Hepatocyte (in vitro differentiated cells): ENCODE measurements around the gene DPEP1. TPM values are rescaled to one million over a fixed set of nuclear protein-coding genes. Genes with fewer than 3 reads are reported as not detected.
A peak's percentile ranks its signal among the peaks of the same experiment; 100 is the strongest.

Experiments
- DNase-seq: peaks from one replicate; pipeline ENCODE4 v3.0.0-alpha.2; 2016; ENCODE audit warnings: low spot score
- H2AFZ ChIP-seq: fragments of 200-600 bp; sonication (generic); 2 replicates; pipeline ENCODE4 v1.6.0; 2016; ENCODE audit warnings: antibody characterized with exemption, mild to moderate bottlenecking
- H3K27ac ChIP-seq: fragments of 200-600 bp; sonication (generic); 2 replicates; pipeline ENCODE4 v1.5.1; 2016; ENCODE audit warnings: mild to moderate bottlenecking
- H3K27me3 ChIP-seq: fragments of 200-600 bp; sonication (generic); 2 replicates; pipeline ENCODE4 v1.6.1; 2016
- H3K36me3 ChIP-seq: fragments of 200-600 bp; sonication (generic); replicated peaks from 2 replicates; pipeline ENCODE4 v1.5.1; 2016; ENCODE audit warnings: low read depth; ENCODE audit not compliant: insufficient read depth
- H3K4me1 ChIP-seq: fragments of 200-600 bp; sonication (generic); 2 replicates; pipeline ENCODE4 v1.5.1; 2016; ENCODE audit warnings: mild to moderate bottlenecking, moderate library complexity; ENCODE audit not compliant: insufficient read depth
- H3K4me2 ChIP-seq: fragments of 200-600 bp; sonication (generic); 2 replicates; pipeline ENCODE4 v1.6.0; 2016
- H3K4me3 ChIP-seq: fragments of 200-600 bp; sonication (generic); 2 replicates; pipeline ENCODE4 v1.5.1; 2016; ENCODE audit warnings: mild to moderate bottlenecking
- H3K79me2 ChIP-seq: fragments of 200-600 bp; sonication (generic); 2 replicates; pipeline ENCODE4 v1.6.0; 2017; ENCODE audit warnings: mild to moderate bottlenecking
- H3K9me2 ChIP-seq: fragments of 200-600 bp; sonication (generic); replicated peaks from 2 replicates; pipeline ENCODE4 v1.6.0; 2017; ENCODE audit warnings: mild to moderate bottlenecking; ENCODE audit not compliant: insufficient read depth
- H3K9me3 ChIP-seq: fragments of 200-600 bp; sonication (generic); 2 replicates; pipeline ENCODE4 v1.5.1; 2016; ENCODE audit warnings: low read depth, mild to moderate bottlenecking
- H4K20me1 ChIP-seq: fragments of 200-600 bp; sonication (generic); 2 replicates; pipeline ENCODE4 v1.6.0; 2016; ENCODE audit warnings: mild to moderate bottlenecking; ENCODE audit not compliant: insufficient read depth, poor library complexity, severe bottlenecking
- CTCF ChIP-seq: fragments of 200-600 bp; sonication (generic); IDR thresholded peaks from 2 replicates; pipeline ENCODE4 v1.5.1; 2016; ENCODE audit warnings: antibody characterized with exemption, mild to moderate bottlenecking; ENCODE audit not compliant: poor library complexity
- EZH2 ChIP-seq: fragments of 200-600 bp; sonication (generic); IDR thresholded peaks from 2 replicates; pipeline ENCODE4 v1.6.1; 2016; ENCODE audit warnings: antibody characterized with exemption, mild to moderate bottlenecking, borderline replicate concordance
- EZH2phosphoT487 ChIP-seq: fragments of 200-600 bp; sonication (generic); IDR thresholded peaks from one replicate; pipeline ENCODE4 v1.6.1; 2018; ENCODE audit warnings: antibody characterized with exemption, mild to moderate bottlenecking, low read depth, moderate library complexity; ENCODE audit not compliant: unreplicated experiment, severe bottlenecking
- WGBS: methylation state at CpG from one replicate; pipeline ENCODE4 v1.1.6; 2016; ENCODE audit warnings: low lambda C conversion rate; ENCODE audit errors: missing lambda C conversion rate; 5-methylcytosine and 5-hydroxymethylcytosine counted together
- polyA plus RNA-seq: library from polyadenylated mRNA; unstranded; fragments of >200 nt; fragmentation: Nextera tagmentation; extraction: Ambion mirVana; gene quantifications from 2 replicates; pipeline ENCODE4 v1.2.1, GENCODE V29; 2016
- total RNA-seq: library from RNA; depleted of rRNA; stranded (reverse); fragments of >200 nt; gene quantifications from 2 replicates; pipeline ENCODE4 v1.2.3, GENCODE V29; 2014

DPEP1 gene
- total and polyA plus RNA-seq, 2 experiments from 2014 or later: 48.3 to 106 TPM

GRCh38 chr16:89672177-89672941 is 58.9 kb downstream of the DPEP1 start:
- Histone ChIP-seq H3K9me3 (no peaks in the 10 kb centered on the region), H3K9me2 (no peaks in the 10 kb centered on the region), H3K27ac (no peak overlapping the region), H4K20me1 (no peaks in the 10 kb centered on the region), H3K36me3 (no peaks in the 10 kb centered on the region), H3K27me3 (no peaks in the 10 kb centered on the region), H3K79me2 (no peaks in the 10 kb centered on the region), H3K4me2 (no peak overlapping the region), H2AFZ (no peak overlapping the region), H3K4me1 (peaks cover 7% of the 10 kb centered on the region), H3K4me3 (no peak overlapping the region)
- no peak for DNase-seq
- no peak for TF ChIP-seq EZH2
- TF ChIP-seq CTCF: no peak
- TF ChIP-seq EZH2phosphoT487: no peak
- 98% methylated on average over 16 of the region's 16 CpGs for WGBS

GRCh38 chr16:89678258-89678657 is 64.8 kb downstream of the DPEP1 start:
- Histone ChIP-seq H3K36me3 (no peaks in the 10 kb centered on the region), H3K9me2 (no peaks in the 10 kb centered on the region), H3K4me3 (no peak overlapping the region), H3K27me3 (no peaks in the 10 kb centered on the region), H4K20me1 (no peaks in the 10 kb centered on the region), H3K9me3 (peaks cover 4% of the 10 kb centered on the region), H3K4me1 (no peaks in the 10 kb centered on the region), H2AFZ (no peak overlapping the region), H3K27ac (no peak overlapping the region), H3K4me2 (no peak overlapping the region), H3K79me2 (no peaks in the 10 kb centered on the region)
- TF ChIP-seq EZH2 (no peak), CTCF (no peak), EZH2phosphoT487 (no peak)
- WGBS: 88% methylated on average over 2 of the region's 2 CpGs
- DNase-seq: no peak

- peaks cover 11% of the 10 kb centered on the region for H3K4me1 ChIP-seq
- DNase-seq: no peak
- peak overlapping the region; percentile 81 for H3K4me2 ChIP-seq
- H3K9me3 ChIP-seq: no peaks in the 10 kb centered on the region
- no peaks in the 10 kb centered on the region for H3K27me3 ChIP-seq
- H3K79me2 ChIP-seq: peaks cover 28% of the 10 kb centered on the region
- H4K20me1 ChIP-seq: peaks cover 4% of the 10 kb centered on the region
- H3K27ac ChIP-seq: no peak overlapping the region
- TF ChIP-seq EZH2 (no peak), CTCF (no peak), EZH2phosphoT487 (no peak)
- H3K9me2 ChIP-seq: no peaks in the 10 kb centered on the region
- H3K4me3 ChIP-seq: no peak overlapping the region
- H3K36me3 ChIP-seq: no peaks in the 10 kb centered on the region
- H2AFZ ChIP-seq: no peak overlapping the region
- 100% methylated on average over 1 of the region's 1 CpG for WGBS
These were observed 72.5 kb downstream of the DPEP1 start for GRCh38 chr16:89685916-89686315.
